HepG2 (cell line): ENCODE results near the gene SCG2. TPM values are rescaled to one million over a fixed set of nuclear protein-coding genes. Genes with fewer than 3 reads are reported as not detected.

Experiments used
- ATAC-seq: fragments of 200-7000 bp; cut with Tn5 transposase; 3 replicates; pipeline ENCODE4 v1.9.1; 2020; ENCODE audit warnings: mild to moderate bottlenecking, moderate library complexity
- BruUV-seq: library from RNA; stranded (reverse); fragments of 400-500 nt; replicated peaks from 2 replicates; lab custom pipeline; 2021; lab: Mats Ljungman, UMichigan
- CTCF ChIA-PET: fragments of 300-600 bp; formaldehyde crosslinking; extraction: SDS; loops from one replicate; lab custom pipeline; 2021; ENCODE audit warnings: low total read pairs, inconsistent platforms, low intra/inter-chr PET ratio; lab: Yijun Ruan, JAX
- POLR2A ChIA-PET: fragments of 350-600 bp; sonication (Branson Sonifier 250); formaldehyde crosslinking; loops from one replicate; lab custom pipeline; 2020; ENCODE audit warnings: antibody characterized with exemption, inconsistent platforms; lab: Yijun Ruan, JAX
- DNase-seq: peaks from one replicate; pipeline ENCODE4 v3.0.0-alpha.2; 2015; ENCODE audit warnings: low spot score
- FAIRE-seq: peaks from 3 replicates; lab custom pipeline; 2011; peaks lifted over from hg19 to GRCh38; lab: Jason Lieb, UNC
- H2AFZ ChIP-seq: one replicate; pipeline ENCODE4 v1.6.1; 2011; ENCODE audit warnings: low read length, inconsistent platforms
- H3K27ac ChIP-seq: fragments of 300-600 bp; 3 replicates; pipeline ENCODE4 v1.8.0; 2011; ENCODE audit warnings: mixed run types, mild to moderate bottlenecking, mixed read lengths, low read length, inconsistent platforms; ENCODE audit not compliant: insufficient read depth; ENCODE audit errors: extremely low read length
- H3K27me3 ChIP-seq, 2 experiments: fragments of 200-600 bp in 1 of 2; 2 replicates in 1 of 2; 3 replicates in 1 of 2; pipeline versions ENCODE4 v1.6.0 to v1.8.0; 2011; ENCODE audit warnings: low read length in 2 of 2, mild to moderate bottlenecking in 2 of 2, moderate library complexity in 2 of 2, inconsistent platforms in 1 of 2; ENCODE audit not compliant: insufficient read depth in 2 of 2, control insufficient read depth in 1 of 2
- H3K36me3 ChIP-seq, 2 experiments: fragments of 200-600 bp in 1 of 2; replicated peaks in 1 of 2; 2 replicates in 1 of 2; 3 replicates in 1 of 2; pipeline versions ENCODE4 v1.5.1 to v1.8.0; 2011; ENCODE audit warnings: low read length in 2 of 2, inconsistent platforms in 1 of 2; ENCODE audit not compliant: insufficient read depth in 2 of 2, control insufficient read depth in 1 of 2
- H3K4me1 ChIP-seq: 2 replicates; pipeline ENCODE4 v1.5.1; 2012; ENCODE audit warnings: low read length, inconsistent platforms; ENCODE audit not compliant: insufficient read depth
- H3K4me2 ChIP-seq: 2 replicates; pipeline ENCODE4 v1.6.0; 2011; ENCODE audit warnings: low read depth, low read length, inconsistent platforms
- H3K4me3 ChIP-seq, 3 experiments: fragments of 200-600 bp in 1 of 3; sonication (generic), shearing (Covaris generic) in 1 of 3; replicated peaks in 1 of 3; 2 replicates each; pipeline ENCODE4 v1.5.1; 2011 to 2016; ENCODE audit warnings: low read length in 3 of 3, inconsistent platforms in 2 of 3, low read depth in 2 of 3, mild to moderate bottlenecking in 2 of 3, control low read depth in 1 of 3, mixed read lengths in 1 of 3; ENCODE audit not compliant: insufficient read depth in 1 of 3
- H3K79me2 ChIP-seq: one replicate; pipeline ENCODE4 v1.6.1; 2011; ENCODE audit warnings: low read length, inconsistent platforms; ENCODE audit not compliant: insufficient read depth
- H3K9ac ChIP-seq: 2 replicates; pipeline ENCODE4 v1.6.0; 2011; ENCODE audit warnings: mild to moderate bottlenecking, low read depth, low read length, inconsistent platforms; ENCODE audit not compliant: insufficient read depth
- H3K9me3 ChIP-seq: 2 replicates; pipeline ENCODE4 v1.5.1; 2012; ENCODE audit warnings: mild to moderate bottlenecking, low read length
- H4K20me1 ChIP-seq: 2 replicates; pipeline ENCODE4 v1.6.0; 2011; ENCODE audit warnings: inconsistent platforms, mild to moderate bottlenecking, low read length, moderate library complexity; ENCODE audit not compliant: insufficient read depth
- ADNP ChIP-seq: sonication (generic); formaldehyde crosslinking; IDR thresholded peaks from 2 replicates; pipeline ENCODE4 v1.4.0; 2020; ENCODE audit warnings: missing genetic modification reagents
- ARHGAP35 ChIP-seq: sonication (generic); formaldehyde crosslinking; IDR thresholded peaks from 2 replicates; pipeline ENCODE4 v1.9.0; 2022; ENCODE audit warnings: mild to moderate bottlenecking, inconsistent platforms, moderate library complexity, missing genetic modification reagents, borderline replicate concordance
- DBP ChIP-seq: sonication (generic); formaldehyde crosslinking; IDR thresholded peaks from 2 replicates; pipeline ENCODE4 v1.4.0; 2020; ENCODE audit warnings: missing genetic modification reagents; ENCODE audit errors: not compliant biosample characterization
- EP300 ChIP-seq, 3 experiments: sonication (generic) in 1 of 3; formaldehyde crosslinking in 1 of 3; IDR thresholded peaks; 2 replicates each; pipeline versions ENCODE4 v1.5.1 to v1.6.1; 2011 to 2020; ENCODE audit warnings: low read depth in 2 of 3, low read length in 2 of 3, borderline replicate concordance in 1 of 3, improper control_type of control experiment in 1 of 3, mild to moderate bottlenecking in 1 of 3, missing genetic modification reagents in 1 of 3, moderate library complexity in 1 of 3
- HCFC1 ChIP-seq: fragments of 150-350 bp; IDR thresholded peaks from 2 replicates; pipeline ENCODE4 v1.6.1; 2014; ENCODE audit warnings: low read depth, low read length
- HES4 ChIP-seq: sonication (generic); formaldehyde crosslinking; IDR thresholded peaks from 2 replicates; pipeline ENCODE4 v1.9.0; 2021; ENCODE audit warnings: mild to moderate bottlenecking, missing genetic modification reagents, borderline replicate concordance
- KDM5B ChIP-seq: sonication (generic); formaldehyde crosslinking; IDR thresholded peaks from 2 replicates; pipeline ENCODE4 v1.4.0; 2020; ENCODE audit warnings: missing genetic modification reagents, mild to moderate bottlenecking, borderline replicate concordance
- LBX2 ChIP-seq: sonication (generic); formaldehyde crosslinking; IDR thresholded peaks from 2 replicates; pipeline ENCODE4 v1.5.0; 2020; ENCODE audit warnings: missing genetic modification reagents, mild to moderate bottlenecking, borderline replicate concordance
- MED1 ChIP-seq: sonication (generic); formaldehyde crosslinking; IDR thresholded peaks from 2 replicates; pipeline ENCODE4 v1.4.0; 2020; ENCODE audit warnings: missing genetic modification reagents
- MYNN ChIP-seq: sonication (generic); formaldehyde crosslinking; IDR thresholded peaks from 2 replicates; pipeline ENCODE4 v1.4.0; 2020; ENCODE audit warnings: mild to moderate bottlenecking, low read depth, missing genetic modification reagents
- PHF5A ChIP-seq: IDR thresholded peaks from one replicate; pipeline ENCODE4 v1.6.1; 2018; ENCODE audit warnings: low read depth, missing genetic modification reagents; ENCODE audit not compliant: unreplicated experiment
- SRY ChIP-seq: sonication (generic); formaldehyde crosslinking; IDR thresholded peaks from 2 replicates; pipeline ENCODE4 v1.8.0; 2022; ENCODE audit warnings: mild to moderate bottlenecking, missing genetic modification reagents
- ZKSCAN1 ChIP-seq: fragments of 150-350 bp; IDR thresholded peaks from 2 replicates; pipeline ENCODE4 v1.6.1; 2014; ENCODE audit warnings: low read length
- ZNF644 ChIP-seq: IDR thresholded peaks from 2 replicates; pipeline ENCODE4 v1.6.1; 2016; ENCODE audit warnings: low read depth
- ZNF782 ChIP-seq: sonication (generic); formaldehyde crosslinking; IDR thresholded peaks from 2 replicates; pipeline ENCODE4 v1.4.0; 2020; ENCODE audit warnings: missing genetic modification reagents, mild to moderate bottlenecking, borderline replicate concordance
- ZNF839 ChIP-seq: sonication (generic); formaldehyde crosslinking; IDR thresholded peaks from 2 replicates; pipeline ENCODE4 v1.4.0; 2020; ENCODE audit warnings: missing genetic modification reagents, mild to moderate bottlenecking, borderline replicate concordance
- WGBS: methylation state at CpG from one replicate; pipeline ENCODE4 v1.1.6; 2017; ENCODE audit warnings: low lambda C conversion rate; 5-methylcytosine and 5-hydroxymethylcytosine counted together
- in situ Hi-C: cut with HindIII; loops from 2 replicates; pipeline ENCODE4 v1.10.0; 2017; ENCODE audit warnings: low pct_unique_long_range_greater_than_20kb; ENCODE audit not compliant: extremely low pct_ligation_motif_present
- intact Hi-C: fragments of 100-400 bp; cut with micrococcal nuclease; formaldehyde crosslinking; loops from one replicate; pipeline ENCODE4 v1.10.0; 2022; ENCODE audit not compliant: unreplicated experiment
- polyA plus RNA-seq, 8 experiments: library from polyadenylated mRNA; depleted of rRNA in 3 of 8; stranded (reverse) in 7 of 8; unstranded in 1 of 8; fragments of >200 nt; fragmentation: Illumina TruSeq in 4 of 8; extraction: Trizol in 4 of 8; gene quantifications; 2 replicates each; pipeline versions ENCODE4 v1.2.1 to v1.2.3, GENCODE V29; 2011 to 2016; ENCODE audit warnings: low read depth in 4 of 8, missing spikeins in 1 of 8, mixed read lengths in 1 of 8; ENCODE audit not compliant: insufficient read depth in 1 of 8
- total RNA-seq, 5 experiments: library from RNA; depleted of rRNA; stranded (reverse); fragments of >200 nt; fragmentation: Illumina TruSeq; extraction: Trizol; gene quantifications; 2 replicates each; pipeline ENCODE4 v1.2.3, GENCODE V29; 2016; ENCODE audit warnings: low read depth in 1 of 5
- TF ChIP-seq, protein P1 (sequence below): sonication (generic); formaldehyde crosslinking; IDR thresholded peaks from 2 replicates; pipeline ENCODE4; 2020; ENCODE audit warnings: missing genetic modification reagents, mild to moderate bottlenecking, borderline replicate concordance

SCG2 gene
- total and polyA plus RNA-seq, 2 of the 13 experiments (the other 11 are each of a cell fraction or from before 2014, with no cell fraction given): not detected

DNA sequence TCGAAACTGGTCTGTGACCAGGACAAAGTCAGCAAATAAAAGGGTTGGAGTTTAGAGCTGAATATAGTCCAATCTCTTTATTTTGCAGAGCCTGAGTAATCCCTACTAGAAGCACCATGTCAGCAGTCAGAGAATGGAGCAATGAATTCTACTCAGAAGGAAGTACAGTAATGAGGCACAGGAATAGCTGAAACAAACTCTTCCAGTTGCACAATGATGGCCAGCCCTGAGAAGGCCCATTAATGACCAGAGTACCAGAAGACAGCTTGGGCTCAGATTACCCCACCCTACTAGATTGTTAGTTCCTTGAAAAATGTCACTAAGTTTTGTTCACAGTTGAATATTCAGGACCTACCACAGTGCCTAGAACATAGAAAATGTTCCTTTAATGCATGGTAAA lies 40.3 kb upstream of the SCG2 start (continued):
- TF ChIP-seq, protein P1, sequence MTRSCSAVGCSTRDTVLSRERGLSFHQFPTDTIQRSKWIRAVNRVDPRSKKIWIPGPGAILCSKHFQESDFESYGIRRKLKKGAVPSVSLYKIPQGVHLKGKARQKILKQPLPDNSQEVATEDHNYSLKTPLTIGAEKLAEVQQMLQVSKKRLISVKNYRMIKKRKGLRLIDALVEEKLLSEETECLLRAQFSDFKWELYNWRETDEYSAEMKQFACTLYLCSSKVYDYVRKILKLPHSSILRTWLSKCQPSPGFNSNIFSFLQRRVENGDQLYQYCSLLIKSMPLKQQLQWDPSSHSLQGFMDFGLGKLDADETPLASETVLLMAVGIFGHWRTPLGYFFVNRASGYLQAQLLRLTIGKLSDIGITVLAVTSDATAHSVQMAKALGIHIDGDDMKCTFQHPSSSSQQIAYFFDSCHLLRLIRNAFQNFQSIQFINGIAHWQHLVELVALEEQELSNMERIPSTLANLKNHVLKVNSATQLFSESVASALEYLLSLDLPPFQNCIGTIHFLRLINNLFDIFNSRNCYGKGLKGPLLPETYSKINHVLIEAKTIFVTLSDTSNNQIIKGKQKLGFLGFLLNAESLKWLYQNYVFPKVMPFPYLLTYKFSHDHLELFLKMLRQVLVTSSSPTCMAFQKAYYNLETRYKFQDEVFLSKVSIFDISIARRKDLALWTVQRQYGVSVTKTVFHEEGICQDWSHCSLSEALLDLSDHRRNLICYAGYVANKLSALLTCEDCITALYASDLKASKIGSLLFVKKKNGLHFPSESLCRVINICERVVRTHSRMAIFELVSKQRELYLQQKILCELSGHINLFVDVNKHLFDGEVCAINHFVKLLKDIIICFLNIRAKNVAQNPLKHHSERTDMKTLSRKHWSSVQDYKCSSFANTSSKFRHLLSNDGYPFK (CRISPR knock-in tag): no peak
- no peak for TF ChIP-seq LBX2 (CRISPR knock-in tag)
- TF ChIP-seq ZNF839 (CRISPR knock-in tag): no peak
- TF ChIP-seq ZNF782: no peak
- no peak for TF ChIP-seq KDM5B (CRISPR knock-in tag)
- no peak for TF ChIP-seq EP300 (IDR thresholded peaks at IDR 0.05; ENCODE audit: low read depth in 2 of 2, low read length in 2 of 2)
- TF ChIP-seq EP300 (CRISPR knock-in tag; IDR thresholded peaks at IDR 0.05; ENCODE audit: borderline replicate concordance): no peak
- no peak for TF ChIP-seq MED1 (CRISPR knock-in tag)
- no peak for TF ChIP-seq ZKSCAN1
- no peak for TF ChIP-seq PHF5A (CRISPR knock-in tag)

- DNase-seq: no peak
- Histone ChIP-seq H3K9ac (no peak overlapping the region), H3K27me3 (no peaks in the 10 kb centered on the region), H2AFZ (no peak overlapping the region), H3K36me3 (no peaks in the 10 kb centered on the region), H4K20me1 (no peaks in the 10 kb centered on the region), H3K79me2 (no peaks in the 10 kb centered on the region), H3K27ac (no peak overlapping the region), H3K4me3 (no peak overlapping the region), H3K9me3 (no peaks in the 10 kb centered on the region), H3K4me2 (no peak overlapping the region), H3K4me1 (peaks cover 18% of the 10 kb centered on the region; the same call in 1 of the 2 replicates)
- BruUV-seq: no TSS peak
- in situ Hi-C loops (no loop called here), intact Hi-C loops (no loop called here)
- POLR2A ChIA-PET: no interaction called here
- ATAC-seq: no peak
- CTCF ChIA-PET: no interaction called here
- 2% methylated on average over 5 of the region's 5 CpGs for WGBS
- FAIRE-seq: no peak
- no peak for TF ChIP-seq ARHGAP35 (CRISPR knock-in tag)
- no peak for TF ChIP-seq DBP (CRISPR knock-in tag)
- no peak for TF ChIP-seq ADNP
- no peak for TF ChIP-seq ZNF644 (CRISPR knock-in tag)
- TF ChIP-seq MYNN (CRISPR knock-in tag): no peak
- no peak for TF ChIP-seq HES4 (CRISPR knock-in tag)
- TF ChIP-seq SRY (CRISPR knock-in tag): no peak
- TF ChIP-seq HCFC1: no peak
Measured at GRCh38 chr2:223641082-223641481, 38.9 kb upstream of the SCG2 start.
